ENCODE results near the gene RARS2.

RARS2 gene

GRCh38 chr6:87573307-87574024 is 16.3 kb downstream of the RARS2 start:
- no peak for DNase-seq

- no peak for DNase-seq
Measured at GRCh38 chr6:87572883-87573282, 16.9 kb downstream of the RARS2 start.

GRCh38 chr6:87572021-87572420 is 17.8 kb downstream of the RARS2 start:
- no peak for DNase-seq

GRCh38 chr6:87561017-87561416 is 28.8 kb downstream of the RARS2 start:
- DNase-seq, result no peak

- DNase-seq, result no peak
Measured at GRCh38 chr6:87558446-87558845, 31.3 kb downstream of the RARS2 start.

GRCh38 chr6:87555506-87555905 is 34.3 kb downstream of the RARS2 start:
- no peak for DNase-seq

GRCh38 chr6:87553159-87553765 is 36.5 kb downstream of the RARS2 start:
- no peak for DNase-seq

GRCh38 chr6:87551799-87552198 is 38.0 kb downstream of the RARS2 start:
- DNase-seq, result no peak

GRCh38 chr6:87544474-87544735 is 45.4 kb downstream of the RARS2 start:
- no peak for DNase-seq

GRCh38 chr6:87543696-87544473 is 45.9 kb downstream of the RARS2 start:
- peak; percentile 22 for DNase-seq

GRCh38 chr6:87541744-87542143 is 48.0 kb downstream of the RARS2 start:
- DNase-seq, result no peak

GRCh38 chr6:87541041-87541440 is 48.7 kb downstream of the RARS2 start:
- DNase-seq, result no peak

GRCh38 chr6:87540539-87540938 is 49.2 kb downstream of the RARS2 start:
- no peak for DNase-seq

- DNase-seq, result no peak
Measured at GRCh38 chr6:87539554-87539953, 50.2 kb downstream of the RARS2 start.

- no peak for DNase-seq
Measured at GRCh38 chr6:87538510-87539260, 51.1 kb downstream of the RARS2 start.

GRCh38 chr6:87534377-87535047 is 55.3 kb downstream of the RARS2 start:
- no peak for DNase-seq

GRCh38 chr6:87529221-87529620 is 60.6 kb downstream of the RARS2 start:
- no peak for DNase-seq

GRCh38 chr6:87522686-87523085 is 67.1 kb downstream of the RARS2 start:
- no peak for DNase-seq

GRCh38 chr6:87518453-87518852 is 71.3 kb downstream of the RARS2 start:
- DNase-seq, result no peak

- no peak for DNase-seq
Measured at GRCh38 chr6:87514831-87515230, 75.0 kb downstream of the RARS2 start.

GRCh38 chr6:87504441-87504840 is 85.3 kb downstream of the RARS2 start:
- no peak for DNase-seq

GRCh38 chr6:87501809-87502572 is 87.8 kb downstream of the RARS2 start:
- no peak for DNase-seq

Measured in femur (tissue), 1 donor.